HG03066 (cell line): ENCODE data around the gene WDFY1.

Experiments
- ATAC-seq: cut with Tn5 transposase; IDR thresholded peaks from one replicate; pipeline ENCODE4 v1.9.1; 2021; ENCODE audit warnings: low read depth; ENCODE audit not compliant: unreplicated experiment

The WDFY1 gene

GRCh38 chr2:223932816-223933800, 12.0 kb downstream of the WDFY1 start:
- no peak for ATAC-seq

DNA sequence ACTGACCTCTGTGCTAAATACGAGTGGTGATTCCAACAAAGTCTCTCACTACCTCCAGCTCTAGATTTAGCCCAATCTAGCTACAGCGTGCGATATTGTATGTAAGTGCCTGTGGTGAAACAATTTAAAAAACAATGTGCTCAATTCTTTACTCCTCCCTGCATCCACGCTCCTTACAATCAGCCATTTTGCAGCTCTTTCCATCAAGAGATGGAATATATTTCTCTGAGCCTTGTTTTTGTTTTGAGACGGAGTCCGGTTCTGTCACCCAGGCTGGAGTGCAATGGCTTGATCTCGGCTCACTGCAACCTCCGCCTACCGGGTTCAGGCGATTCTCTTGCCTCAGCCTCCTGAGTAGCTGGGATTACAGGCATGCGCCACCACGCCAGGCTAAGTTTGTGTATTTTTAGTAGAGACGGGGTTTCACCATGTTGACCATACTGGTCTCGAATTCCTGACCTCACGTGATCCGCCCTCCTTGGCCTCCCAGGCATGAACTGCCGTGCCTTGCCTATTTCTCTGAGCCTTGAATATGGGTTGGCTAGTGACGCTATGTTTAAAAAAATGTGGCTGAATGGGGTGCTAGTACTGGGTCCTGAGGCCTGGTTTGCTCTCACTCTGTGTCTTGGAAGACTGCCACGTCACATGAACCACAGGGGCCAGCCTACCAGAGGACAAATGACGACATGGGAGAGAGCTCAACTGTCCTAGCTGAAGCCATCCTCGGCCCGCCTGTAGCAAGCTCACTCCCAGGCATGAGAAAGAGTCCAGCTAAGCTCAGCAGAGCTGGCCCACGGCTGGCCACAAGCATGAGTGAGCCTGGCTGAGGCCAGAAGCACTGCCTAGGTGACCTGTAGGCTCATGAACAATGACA, 14.8 kb downstream of the WDFY1 start:
- ATAC-seq, result no peak

DNA sequence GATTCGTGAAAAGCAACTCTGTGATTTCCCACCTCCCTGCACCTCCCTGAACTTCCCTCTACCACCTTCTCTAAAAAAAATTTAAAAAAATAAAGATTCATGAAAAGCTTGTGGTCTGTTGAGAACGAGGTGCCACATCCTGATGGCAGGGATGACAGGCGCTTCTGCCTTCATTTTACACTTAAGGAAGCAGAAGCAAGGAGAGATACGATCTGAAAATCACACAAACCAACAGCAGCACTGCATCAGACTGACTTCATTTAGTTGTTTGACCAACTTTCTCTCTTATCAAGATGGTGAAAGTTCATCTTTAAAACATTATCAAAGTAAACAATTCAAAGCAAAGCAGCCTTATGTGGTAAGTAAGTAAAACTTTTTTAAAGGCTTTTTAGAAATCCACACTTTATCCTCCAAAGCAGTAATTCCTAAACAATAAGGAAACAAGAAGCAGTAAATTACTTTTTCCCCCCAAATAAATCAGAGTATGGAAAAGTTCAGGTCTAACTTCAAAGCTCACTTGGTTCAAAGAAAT, 15.5 kb downstream of the WDFY1 start:
- ATAC-seq, result no peak

DNA sequence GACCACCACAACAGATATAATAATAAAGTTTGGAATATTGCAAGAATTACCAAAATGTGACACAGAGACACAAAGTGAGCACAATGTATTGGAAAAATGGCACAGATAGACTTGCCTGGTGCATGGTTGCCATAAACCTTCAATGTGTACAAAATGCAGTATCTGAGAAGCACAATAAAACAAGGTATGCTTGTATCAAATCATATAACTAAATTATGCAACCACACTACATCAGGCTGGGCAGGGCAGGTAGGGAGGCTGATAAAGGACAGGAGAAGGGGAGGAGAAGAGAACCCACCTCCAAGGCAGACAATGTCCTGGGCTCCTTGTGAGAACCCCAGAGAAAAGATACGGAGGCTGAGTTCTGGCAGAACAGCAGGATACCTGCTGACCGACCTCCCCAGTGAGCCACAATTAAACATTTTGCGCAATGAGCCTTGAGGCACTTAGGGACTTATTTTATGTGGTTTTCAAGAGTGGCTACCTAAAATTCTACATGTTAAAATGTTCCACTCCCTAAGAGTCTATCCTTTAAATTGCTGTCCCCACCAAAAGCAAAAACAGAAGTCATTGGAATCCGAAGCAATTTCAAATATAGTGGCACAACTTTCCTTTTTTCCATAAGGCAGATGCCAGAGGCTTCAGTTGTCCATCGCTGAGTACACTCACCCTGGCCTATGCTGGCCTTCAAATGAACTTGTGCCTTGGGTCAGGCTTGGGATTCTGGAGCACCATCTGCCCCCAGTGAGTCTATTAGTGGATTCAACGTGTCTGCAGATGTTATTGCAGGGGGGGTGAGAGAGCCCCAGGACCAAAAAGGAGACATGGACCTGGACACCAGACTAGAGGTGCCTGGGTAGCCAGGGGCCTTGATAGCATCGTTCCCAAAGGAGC, 16.8 kb downstream of the WDFY1 start:
- no peak for ATAC-seq

- no peak for ATAC-seq
Measured at GRCh38 chr2:223925106-223925505, 20.0 kb downstream of the WDFY1 start.

DNA sequence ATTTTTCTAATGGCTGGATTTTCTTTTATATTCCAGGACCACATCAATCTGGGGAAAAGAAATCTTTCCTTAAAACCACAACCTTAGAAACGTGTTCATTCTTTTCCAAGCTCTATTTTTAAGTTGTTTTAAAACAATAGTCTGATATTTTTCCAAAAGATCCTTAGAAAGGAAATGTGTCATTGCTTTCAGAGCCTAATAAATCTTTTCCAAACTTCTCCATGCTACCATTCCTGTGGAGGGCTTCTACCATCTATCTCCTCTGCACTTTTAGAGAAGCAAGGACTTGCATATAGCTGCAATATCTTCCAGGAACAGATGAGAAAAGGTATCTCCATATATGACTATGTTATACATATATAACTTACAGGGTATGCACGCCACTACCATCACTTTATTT, 21.2 kb downstream of the WDFY1 start:
- ATAC-seq, result no peak

- no peak for ATAC-seq
Measured at GRCh38 chr2:223922308-223922707, 22.8 kb downstream of the WDFY1 start.

DNA sequence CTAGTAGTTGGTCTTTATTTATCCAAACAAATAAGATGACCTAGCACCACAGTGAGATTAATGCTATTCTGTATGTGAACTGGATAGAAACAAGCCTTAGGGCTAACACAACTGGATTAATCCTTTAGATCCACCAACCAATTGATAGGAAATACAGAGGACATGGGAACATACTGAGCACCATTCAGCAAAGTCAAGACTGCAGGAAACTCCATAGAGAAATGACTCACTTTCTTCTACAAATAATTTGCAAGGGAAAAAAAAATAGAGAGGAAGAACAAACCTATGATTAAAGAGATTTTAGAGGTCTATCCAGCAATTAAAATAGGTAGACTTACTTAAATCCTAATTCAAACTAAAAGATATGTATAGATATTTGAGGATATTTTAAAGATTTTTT, 23.9 kb downstream of the WDFY1 start:
- no peak for ATAC-seq

- ATAC-seq, result no peak
Measured at GRCh38 chr2:223920109-223920508, 25.0 kb downstream of the WDFY1 start.

DNA sequence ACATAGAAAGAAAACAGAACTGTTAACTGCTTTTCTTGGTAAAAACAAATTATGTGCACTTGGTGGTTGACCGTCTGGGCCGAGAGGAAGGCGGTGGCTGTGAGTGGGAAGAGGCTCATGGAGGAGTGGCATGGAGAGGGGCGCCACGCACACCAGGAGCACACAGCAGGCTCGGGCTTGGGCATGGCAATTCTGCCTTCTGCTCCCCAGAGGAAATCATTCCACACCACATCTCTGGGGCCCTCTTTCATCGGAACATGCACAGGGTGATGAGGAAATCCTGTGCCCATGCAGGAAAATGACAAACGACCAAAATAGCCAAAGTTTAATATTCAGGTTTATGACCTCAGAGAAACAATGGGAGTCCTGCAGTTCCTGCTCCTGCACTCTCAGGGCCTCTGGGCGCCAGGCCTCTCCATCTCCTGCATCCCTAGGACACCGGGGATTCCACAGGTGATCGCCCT, 26.4 kb downstream of the WDFY1 start:
- no peak for ATAC-seq

- ATAC-seq, result no peak
Measured at GRCh38 chr2:223916181-223916920, 28.8 kb downstream of the WDFY1 start.

DNA sequence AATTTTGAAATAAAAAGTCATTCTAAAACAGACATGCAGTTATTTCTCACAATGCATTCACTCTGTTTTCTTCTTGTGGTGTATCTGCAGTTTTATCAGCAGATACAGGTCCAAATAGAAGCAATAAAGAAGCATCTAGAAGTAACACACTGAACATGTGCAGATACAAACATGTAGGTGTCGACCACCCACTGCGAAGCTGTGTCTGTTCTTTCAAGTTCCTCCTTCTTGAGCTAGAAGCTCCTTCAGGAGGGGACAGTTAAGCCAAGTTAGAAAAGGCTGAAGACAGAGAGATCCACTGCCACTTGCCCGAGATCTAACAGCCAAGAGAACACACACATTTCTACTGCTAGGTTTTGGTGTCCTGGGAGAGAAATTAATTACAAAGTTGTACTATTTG, 30.1 kb downstream of the WDFY1 start:
- no peak for ATAC-seq

DNA sequence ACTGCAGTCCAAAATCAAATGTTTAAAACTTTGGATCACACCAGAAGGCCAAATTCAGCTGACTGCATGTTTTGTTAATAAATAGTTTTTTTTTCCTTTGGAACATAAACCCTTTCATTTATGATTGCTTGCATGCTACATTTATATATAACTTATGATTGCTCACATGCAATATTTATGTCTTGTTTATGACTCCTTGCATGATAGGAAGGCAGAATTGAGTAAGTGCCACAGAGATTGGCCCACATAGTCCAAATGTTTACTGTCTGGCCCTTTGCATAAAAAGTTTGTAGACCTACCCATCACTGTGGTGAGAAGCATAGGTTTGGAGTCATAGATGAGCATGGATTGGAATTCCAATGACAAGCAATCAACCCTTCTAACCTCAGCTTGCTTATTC, 30.8 kb downstream of the WDFY1 start:
- no peak for ATAC-seq

- ATAC-seq, result no peak
Measured at GRCh38 chr2:223909001-223909741, 36.0 kb downstream of the WDFY1 start.

DNA sequence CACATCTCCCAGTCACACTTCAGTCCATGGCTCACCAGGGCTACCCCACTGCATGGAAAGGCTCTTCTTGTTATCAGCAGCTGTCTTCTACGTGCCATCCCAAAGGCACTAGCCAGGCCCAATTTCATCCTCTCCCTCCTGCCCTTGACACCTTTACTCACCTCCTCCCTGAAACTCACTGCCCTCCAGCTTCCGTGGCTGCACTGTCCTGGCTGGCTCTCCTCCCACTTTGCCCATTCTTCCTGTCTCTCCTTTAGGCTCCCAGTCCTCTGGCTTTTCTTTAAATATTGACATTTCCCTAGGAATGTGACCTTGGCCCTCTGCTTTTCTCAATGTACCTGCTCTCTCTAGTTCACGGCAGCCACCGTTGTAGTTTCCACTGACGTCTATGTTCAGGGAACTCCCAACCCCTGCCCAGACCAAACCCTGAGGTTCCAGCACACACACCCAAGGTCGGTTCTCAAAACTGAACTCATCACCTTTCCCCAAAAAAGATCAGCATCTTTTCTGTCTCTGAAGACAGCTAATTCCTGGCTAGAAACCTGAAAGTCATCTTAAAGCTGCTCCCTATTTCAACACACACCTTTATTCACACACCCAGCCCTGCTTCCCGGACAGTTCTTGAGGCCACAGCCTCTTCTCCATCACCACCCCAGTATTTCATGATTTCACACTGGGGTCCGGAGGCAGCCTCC, 36.7 kb downstream of the WDFY1 start:
- no peak for ATAC-seq

- ATAC-seq, result no peak
Measured at GRCh38 chr2:223905996-223906395, 39.1 kb downstream of the WDFY1 start.

DNA sequence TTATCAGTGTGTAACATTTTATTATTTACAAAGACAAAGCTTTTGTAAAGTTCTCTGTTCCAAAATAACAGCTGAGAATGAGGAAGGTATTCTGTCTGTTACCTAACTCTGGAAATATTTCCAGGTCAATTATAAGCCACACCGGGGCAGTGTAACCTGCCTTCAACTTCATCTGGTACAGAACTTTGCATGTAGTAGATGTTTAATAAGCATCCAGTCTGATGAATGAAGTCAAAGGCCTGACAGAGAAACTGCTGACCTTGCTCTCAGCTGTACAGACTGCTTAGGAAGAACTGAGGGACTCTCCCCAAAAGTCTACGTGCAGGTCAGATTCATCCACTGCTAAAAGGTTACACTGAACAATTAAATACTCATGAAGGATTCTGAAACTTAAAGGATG, 43.3 kb downstream of the WDFY1 start:
- ATAC-seq, result no peak

DNA sequence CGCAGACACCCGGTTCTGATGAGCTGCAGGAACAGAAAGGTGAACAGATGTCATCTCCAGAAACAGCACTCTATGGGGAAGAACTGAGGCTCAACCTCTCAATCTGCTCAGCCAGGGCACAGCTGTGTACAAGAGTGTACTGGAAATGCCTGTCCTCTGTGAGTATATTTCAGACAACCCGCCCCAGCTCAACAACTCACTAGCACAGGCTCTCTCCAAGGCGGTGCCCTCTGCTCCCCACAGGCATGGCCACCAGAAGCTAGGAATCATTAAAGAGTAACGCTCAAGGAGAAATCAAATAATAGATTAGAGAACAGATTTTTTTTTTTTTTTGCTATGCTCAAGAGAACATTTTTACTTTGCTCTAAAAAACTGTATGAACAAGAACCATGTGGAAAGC, 43.8 kb downstream of the WDFY1 start:
- no peak for ATAC-seq
